Measurements from ENCODE around the gene WDR90. TPM values are rescaled to one million over a fixed set of nuclear protein-coding genes. Genes with fewer than 3 reads are reported as not detected.

Gene WDR90
- total and polyA plus RNA-seq, 3 experiments from 2014 or later, result 1.4 to 78.4 (median 69.6) TPM

GRCh38 chr16:622920-623280 is 26.3 kb upstream of the WDR90 start:
- ChIA-PET CTCF (no interaction called here), POLR2A (no interaction called here)
- H3K4me3 Mint-ChIP-seq, result no peak overlapping the region
- Histone ChIP-seq H3K27ac (ENCODE audit: low read depth, low read length) (peak overlapping the region; percentile 54), H3K27me3 (ENCODE audit: insufficient read depth, low read length, poor library complexity, severe bottlenecking) (no peaks in the 10 kb centered on the region), H3K36me3 (ENCODE audit: insufficient read depth, low read length) (no peaks in the 10 kb centered on the region), H3K9me3 (ENCODE audit: low read length) (no peaks in the 10 kb centered on the region), H3K4me3 (ENCODE audit: low read length) (no peak overlapping the region), H3K4me1 (ENCODE audit: insufficient read depth, low read length) (no peaks in the 10 kb centered on the region)
- DNase-seq, result no peak
- H3K9me3 Mint-ChIP-seq, result no peaks in the 10 kb centered on the region
- no peaks in the 10 kb centered on the region for H3K4me1 Mint-ChIP-seq
- H3K27ac Mint-ChIP-seq, result no peak overlapping the region
- H3K27me3 Mint-ChIP-seq, result no peaks in the 10 kb centered on the region
- peaks cover 0 to 29% (median 0%) of the 10 kb centered on the region in 3 donors for H3K36me3 Mint-ChIP-seq

DNA sequence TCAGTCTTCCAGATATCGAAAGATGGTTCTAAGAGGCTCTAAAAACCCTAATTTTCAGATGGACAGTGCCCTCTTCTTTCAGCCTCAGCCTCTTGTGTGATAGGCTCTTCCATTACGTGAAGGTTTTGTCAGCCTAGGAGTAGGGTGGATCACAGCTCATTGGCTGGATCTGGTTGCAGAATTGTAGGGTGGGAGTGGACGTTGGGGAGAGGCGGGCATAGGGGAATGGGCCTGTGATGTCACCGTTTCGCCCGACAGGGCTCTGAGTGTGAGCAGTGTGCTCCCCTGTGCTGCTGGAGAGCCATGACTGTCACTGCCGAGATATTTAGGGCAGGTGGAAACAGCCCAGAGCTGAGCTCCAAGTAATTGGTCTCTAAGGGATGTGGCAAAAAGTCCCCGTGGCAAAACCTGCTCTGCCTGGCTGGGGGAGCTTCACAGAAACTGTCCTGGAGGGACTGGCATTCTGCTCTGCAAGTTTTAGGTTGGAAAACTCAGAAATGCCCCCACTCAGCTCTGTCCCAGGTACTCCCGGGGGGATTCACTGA is 24.6 kb upstream of the WDR90 start:
- ChIA-PET CTCF (no interaction called here), POLR2A (no interaction called here)

GRCh38 chr16:625117-625976 is 23.8 kb upstream of the WDR90 start:
- H3K4me3 ChIP-seq (ENCODE audit: low read length), result no peak overlapping the region
- no peaks in the 10 kb centered on the region for H3K9me3 Mint-ChIP-seq
- peak overlapping the region in 1 of 8 donors; percentile 21 for H3K27ac Mint-ChIP-seq
- ChIA-PET CTCF (no interaction called here), POLR2A (no interaction called here)
- no peaks in the 10 kb centered on the region for H3K27me3 Mint-ChIP-seq
- no peak for DNase-seq
- H3K27me3 ChIP-seq (ENCODE audit: insufficient read depth, low read length, poor library complexity, severe bottlenecking), result no peaks in the 10 kb centered on the region
- no peak overlapping the region for H3K27ac ChIP-seq (ENCODE audit: low read depth, low read length)
- no peaks in the 10 kb centered on the region for H3K4me1 Mint-ChIP-seq
- peaks cover 0 to 34% (median 0%) of the 10 kb centered on the region in 3 donors for H3K36me3 Mint-ChIP-seq
- H3K36me3 ChIP-seq (ENCODE audit: insufficient read depth, low read length), result no peaks in the 10 kb centered on the region
- no peaks in the 10 kb centered on the region for H3K9me3 ChIP-seq (ENCODE audit: low read length)
- H3K4me1 ChIP-seq (ENCODE audit: insufficient read depth, low read length), result no peaks in the 10 kb centered on the region
- H3K4me3 Mint-ChIP-seq, result no peak overlapping the region

More for the DNA sequence above, 24.6 kb upstream of the WDR90 start:
- Mint-ChIP-seq H3K36me3 (peaks cover 0 to 34% (median 0%) of the 10 kb centered on the region in 3 donors), H3K4me3 (peak overlapping the region in 1 of 7 donors; percentile 50), H3K27ac (peak overlapping the region in 1 of 8 donors; percentile 91), H3K4me1 (no peaks in the 10 kb centered on the region), H3K27me3 (no peaks in the 10 kb centered on the region), H3K9me3 (no peaks in the 10 kb centered on the region)
- DNase-seq, result no peak
- no peak overlapping the region for H3K27ac ChIP-seq (ENCODE audit: low read depth, low read length)
- H3K36me3 ChIP-seq (ENCODE audit: insufficient read depth, low read length), result no peaks in the 10 kb centered on the region
- no peaks in the 10 kb centered on the region for H3K4me1 ChIP-seq (ENCODE audit: insufficient read depth, low read length)
- H3K4me3 ChIP-seq (ENCODE audit: low read length), result no peak overlapping the region
- H3K27me3 ChIP-seq (ENCODE audit: insufficient read depth, low read length, poor library complexity, severe bottlenecking), result no peaks in the 10 kb centered on the region
- no peaks in the 10 kb centered on the region for H3K9me3 ChIP-seq (ENCODE audit: low read length)

DNA sequence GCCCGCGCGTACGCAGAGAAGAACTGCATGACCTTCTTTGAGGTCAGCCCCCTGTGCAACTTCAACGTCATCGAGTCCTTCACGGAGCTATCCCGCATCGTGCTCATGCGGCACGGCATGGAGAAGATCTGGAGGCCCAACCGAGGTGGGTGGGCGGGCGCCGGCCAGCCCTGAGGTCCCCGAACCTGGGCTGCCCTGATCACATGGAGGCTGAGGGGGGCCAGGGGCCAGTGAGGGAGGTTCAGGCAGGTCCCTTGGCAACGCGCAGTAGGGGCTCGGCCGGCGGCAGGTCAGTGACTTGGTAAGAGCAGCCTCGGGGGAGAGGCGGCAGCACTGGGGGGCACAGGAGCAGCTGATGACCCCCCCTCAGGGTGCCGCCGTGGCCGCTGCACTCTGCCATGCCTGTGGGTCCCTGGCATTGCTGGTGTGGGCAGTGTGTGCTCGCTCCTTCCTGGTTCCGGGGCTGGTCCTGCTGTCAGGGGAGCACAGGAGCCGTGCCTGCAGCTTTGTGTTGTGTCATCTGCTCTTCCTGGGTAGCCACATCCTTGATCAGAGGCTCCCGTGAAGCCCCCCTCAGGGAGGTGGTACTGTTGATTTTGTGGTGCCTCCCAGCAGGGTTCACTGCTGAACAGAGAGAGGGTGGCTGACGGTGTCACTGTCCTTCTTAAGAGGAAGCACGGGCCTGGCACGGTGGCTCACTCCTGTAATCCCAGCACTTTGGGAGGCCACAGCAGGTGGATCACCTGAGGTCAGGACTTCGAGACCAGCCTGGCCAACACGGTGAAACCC is 23.0 kb upstream of the WDR90 start:
- no peaks in the 10 kb centered on the region for H3K36me3 ChIP-seq (ENCODE audit: insufficient read depth, low read length)
- H3K27ac ChIP-seq (ENCODE audit: low read depth, low read length), result no peak overlapping the region
- Mint-ChIP-seq H3K9me3 (no peaks in the 10 kb centered on the region), H3K4me1 (no peaks in the 10 kb centered on the region), H3K36me3 (peaks cover 0 to 31% (median 0%) of the 10 kb centered on the region in 3 donors), H3K27me3 (no peaks in the 10 kb centered on the region), H3K4me3 (no peak overlapping the region), H3K27ac (no peak overlapping the region)
- no peak for DNase-seq
- ChIA-PET CTCF (no interaction called here), POLR2A (no interaction called here)
- H3K4me1 ChIP-seq (ENCODE audit: insufficient read depth, low read length), result no peaks in the 10 kb centered on the region
- H3K9me3 ChIP-seq (ENCODE audit: low read length), result no peaks in the 10 kb centered on the region
- no peaks in the 10 kb centered on the region for H3K27me3 ChIP-seq (ENCODE audit: insufficient read depth, low read length, poor library complexity, severe bottlenecking)
- H3K4me3 ChIP-seq (ENCODE audit: low read length), result no peak overlapping the region

DNA sequence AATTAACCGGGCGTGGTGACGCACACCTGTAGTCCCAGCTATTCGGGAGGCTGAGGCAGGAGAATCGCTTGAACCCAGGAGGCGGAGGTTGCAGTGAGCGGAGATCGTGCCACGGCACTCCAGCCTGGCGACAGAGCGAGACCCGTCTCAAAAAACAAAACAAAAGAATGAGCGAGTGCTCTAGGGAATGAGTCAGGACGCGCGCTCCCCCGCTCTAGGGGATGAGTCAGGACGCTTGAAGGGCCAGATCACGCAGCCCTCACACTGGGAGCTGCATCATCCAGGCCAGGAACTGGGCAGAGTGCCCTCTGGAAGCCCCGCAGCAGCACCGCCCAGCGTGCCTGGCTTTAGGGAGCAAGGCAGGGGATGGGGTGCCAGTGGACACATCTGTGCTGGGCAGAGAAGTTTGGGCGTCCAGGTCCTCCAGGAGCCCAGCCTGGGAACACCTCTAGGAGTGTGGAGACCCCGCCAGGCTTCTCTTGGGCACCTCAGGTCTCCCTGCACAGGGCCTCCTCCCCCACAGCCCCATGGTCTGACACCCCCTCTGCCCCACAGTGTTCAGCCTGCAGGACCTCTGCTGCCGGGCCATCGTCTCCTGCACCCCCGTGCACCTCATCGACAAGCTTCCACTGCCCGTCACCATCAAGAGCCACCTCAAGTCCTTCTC is 22.2 kb upstream of the WDR90 start:
- ChIA-PET CTCF (no interaction called here), POLR2A (no interaction called here)
- no peak overlapping the region for H3K4me3 ChIP-seq (ENCODE audit: low read length)
- no peak overlapping the region for H3K27ac Mint-ChIP-seq
- peaks cover 0 to 31% (median 0%) of the 10 kb centered on the region in 3 donors for H3K36me3 Mint-ChIP-seq
- no peak overlapping the region for H3K27ac ChIP-seq (ENCODE audit: low read depth, low read length)
- no peaks in the 10 kb centered on the region for H3K27me3 ChIP-seq (ENCODE audit: insufficient read depth, low read length, poor library complexity, severe bottlenecking)
- no peaks in the 10 kb centered on the region for H3K9me3 ChIP-seq (ENCODE audit: low read length)
- H3K36me3 ChIP-seq (ENCODE audit: insufficient read depth, low read length), result no peaks in the 10 kb centered on the region
- DNase-seq, result no peak
- H3K4me1 ChIP-seq (ENCODE audit: insufficient read depth, low read length), result no peaks in the 10 kb centered on the region
- no peaks in the 10 kb centered on the region for H3K9me3 Mint-ChIP-seq
- no peaks in the 10 kb centered on the region for H3K27me3 Mint-ChIP-seq
- no peak overlapping the region for H3K4me3 Mint-ChIP-seq
- no peaks in the 10 kb centered on the region for H3K4me1 Mint-ChIP-seq

- POLR2A ChIA-PET, result no interaction called here
- Mint-ChIP-seq H3K36me3 (peaks cover 0 to 31% (median 0%) of the 10 kb centered on the region in 3 donors), H3K27ac (no peak overlapping the region), H3K27me3 (no peaks in the 10 kb centered on the region), H3K9me3 (no peaks in the 10 kb centered on the region), H3K4me1 (no peaks in the 10 kb centered on the region), H3K4me3 (no peak overlapping the region)
- Histone ChIP-seq H3K9me3 (ENCODE audit: low read length) (no peaks in the 10 kb centered on the region), H3K27ac (ENCODE audit: low read depth, low read length) (no peak overlapping the region), H3K4me3 (ENCODE audit: low read length) (no peak overlapping the region), H3K4me1 (ENCODE audit: insufficient read depth, low read length) (no peaks in the 10 kb centered on the region), H3K36me3 (ENCODE audit: insufficient read depth, low read length) (no peaks in the 10 kb centered on the region), H3K27me3 (ENCODE audit: insufficient read depth, low read length, poor library complexity, severe bottlenecking) (no peaks in the 10 kb centered on the region)
- peak in 1 of 5 donors; percentile 48 for DNase-seq
- CTCF ChIA-PET, result no interaction called here
Observed at GRCh38 chr16:627454-628239, 21.5 kb upstream of the WDR90 start.

- ChIA-PET POLR2A (no interaction called here), CTCF (no interaction called here)
- peaks cover 0 to 31% (median 0%) of the 10 kb centered on the region in 3 donors for H3K36me3 Mint-ChIP-seq
- no peak overlapping the region for H3K27ac ChIP-seq (ENCODE audit: low read depth, low read length)
- no peaks in the 10 kb centered on the region for H3K36me3 ChIP-seq (ENCODE audit: insufficient read depth, low read length)
- H3K27me3 ChIP-seq (ENCODE audit: insufficient read depth, low read length, poor library complexity, severe bottlenecking), result no peaks in the 10 kb centered on the region
- H3K4me1 Mint-ChIP-seq, result no peaks in the 10 kb centered on the region
- H3K27me3 Mint-ChIP-seq, result no peaks in the 10 kb centered on the region
- no peak for DNase-seq
- no peak overlapping the region for H3K4me3 ChIP-seq (ENCODE audit: low read length)
- no peaks in the 10 kb centered on the region for H3K9me3 ChIP-seq (ENCODE audit: low read length)
- H3K4me1 ChIP-seq (ENCODE audit: insufficient read depth, low read length), result no peaks in the 10 kb centered on the region
- no peak overlapping the region for H3K4me3 Mint-ChIP-seq
- no peaks in the 10 kb centered on the region for H3K9me3 Mint-ChIP-seq
- H3K27ac Mint-ChIP-seq, result no peak overlapping the region
Observed at GRCh38 chr16:628321-629061, 20.7 kb upstream of the WDR90 start.
